Right lobe of liver (tissue), 4 donors: ENCODE data around the gene PKDREJ.

Experiments used
- POLR2A ChIP-seq: fragments of 450-650 bp; IDR thresholded peaks from one replicate; pipeline ENCODE4 v1.6.1; 2017; ENCODE audit warnings: antibody characterized with exemption, mild to moderate bottlenecking
- TF ChIP-seq, protein P1 (sequence below), 4 donors: fragments of 200-600 bp in 3 of 4; fragments of 450-650 bp in 1 of 4; IDR thresholded peaks; one replicate each; pipeline versions ENCODE4 v1.5.1 to v1.8.0; 2016 to 2022; ENCODE audit warnings: antibody characterized with exemption in 4 of 4, mild to moderate bottlenecking in 2 of 4
- donor health status: DM: no; HTN: no; CAD: no.
- donor health status: DM: no; HTN: no; CAD: no.
- donor health status: DM: no; HTN: yes; CAD: no.

GRCh38 chr22:46292732-46293131, 29.6 kb upstream of the PKDREJ start:
- TF ChIP-seq, protein P1, sequence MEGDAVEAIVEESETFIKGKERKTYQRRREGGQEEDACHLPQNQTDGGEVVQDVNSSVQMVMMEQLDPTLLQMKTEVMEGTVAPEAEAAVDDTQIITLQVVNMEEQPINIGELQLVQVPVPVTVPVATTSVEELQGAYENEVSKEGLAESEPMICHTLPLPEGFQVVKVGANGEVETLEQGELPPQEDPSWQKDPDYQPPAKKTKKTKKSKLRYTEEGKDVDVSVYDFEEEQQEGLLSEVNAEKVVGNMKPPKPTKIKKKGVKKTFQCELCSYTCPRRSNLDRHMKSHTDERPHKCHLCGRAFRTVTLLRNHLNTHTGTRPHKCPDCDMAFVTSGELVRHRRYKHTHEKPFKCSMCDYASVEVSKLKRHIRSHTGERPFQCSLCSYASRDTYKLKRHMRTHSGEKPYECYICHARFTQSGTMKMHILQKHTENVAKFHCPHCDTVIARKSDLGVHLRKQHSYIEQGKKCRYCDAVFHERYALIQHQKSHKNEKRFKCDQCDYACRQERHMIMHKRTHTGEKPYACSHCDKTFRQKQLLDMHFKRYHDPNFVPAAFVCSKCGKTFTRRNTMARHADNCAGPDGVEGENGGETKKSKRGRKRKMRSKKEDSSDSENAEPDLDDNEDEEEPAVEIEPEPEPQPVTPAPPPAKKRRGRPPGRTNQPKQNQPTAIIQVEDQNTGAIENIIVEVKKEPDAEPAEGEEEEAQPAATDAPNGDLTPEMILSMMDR (IDR thresholded peaks at IDR 0.05), result no peak
- no peak for TF ChIP-seq POLR2A
